Thymus (tissue), 11 donors: ENCODE data around the gene TKT. TPM values are rescaled to one million over a fixed set of nuclear protein-coding genes. Genes with fewer than 3 reads are reported as not detected.

ENCODE experiments used
- DNase-seq, 9 donors: peaks; one replicate each; pipeline ENCODE4 v3.0.0-alpha.2; 2013; ENCODE audit warnings: low spot score in 9 of 9, low read depth in 6 of 9, missing footprints in 1 of 9
- H3K27ac ChIP-seq, 2 donors: one replicate each; pipeline ENCODE4 v1.5.1; 2013; ENCODE audit warnings: control low read depth in 1 of 2, low read depth in 1 of 2, low read length in 1 of 2, mild to moderate bottlenecking in 1 of 2, moderate library complexity in 1 of 2
- H3K27me3 ChIP-seq, 2 donors: one replicate each; pipeline ENCODE4 v1.5.1; 2013; ENCODE audit warnings: low read length in 1 of 2; ENCODE audit not compliant: control insufficient read depth in 2 of 2, insufficient read depth in 1 of 2
- H3K36me3 ChIP-seq, 2 donors: one replicate each; pipeline ENCODE4 v1.5.1; 2013; ENCODE audit warnings: low read length in 1 of 2, mild to moderate bottlenecking in 1 of 2, moderate library complexity in 1 of 2; ENCODE audit not compliant: control insufficient read depth in 2 of 2, insufficient read depth in 2 of 2
- H3K4me1 ChIP-seq, 2 donors: one replicate each; pipeline ENCODE4 v1.5.1; 2013; ENCODE audit warnings: low read length in 2 of 2; ENCODE audit not compliant: control insufficient read depth in 2 of 2, insufficient read depth in 2 of 2
- H3K4me3 ChIP-seq, 2 donors: one replicate each; pipeline ENCODE4 v1.5.1; 2013; ENCODE audit warnings: low read length in 2 of 2, control low read depth in 1 of 2, mild to moderate bottlenecking in 1 of 2
- H3K9me3 ChIP-seq, 2 donors: one replicate each; pipeline ENCODE4 v1.5.1; 2013; ENCODE audit warnings: low read length in 1 of 2, mild to moderate bottlenecking in 1 of 2; ENCODE audit not compliant: control insufficient read depth in 2 of 2, insufficient read depth in 1 of 2
- WGBS: extraction: QIAGEN DNeasy Blood & Tissue Kit; methylation state at CpG from one replicate; pipeline ENCODE4 v1.1.7; 2013; 5-methylcytosine and 5-hydroxymethylcytosine counted together
- polyA plus RNA-seq: library from polyadenylated mRNA; stranded (reverse); fragments of 200-250 nt; gene quantifications from one replicate; pipeline ENCODE4 v1.2.3, GENCODE V29; 2013
- total RNA-seq: library from RNA; stranded (reverse); fragments of 120-200 nt; gene quantifications from one replicate; pipeline ENCODE4 v1.2.4, GENCODE V29; 2013
- donor health status: healthy.

The TKT gene
- total and polyA plus RNA-seq, 2 donors: 90.6 to 179 TPM

DNA sequence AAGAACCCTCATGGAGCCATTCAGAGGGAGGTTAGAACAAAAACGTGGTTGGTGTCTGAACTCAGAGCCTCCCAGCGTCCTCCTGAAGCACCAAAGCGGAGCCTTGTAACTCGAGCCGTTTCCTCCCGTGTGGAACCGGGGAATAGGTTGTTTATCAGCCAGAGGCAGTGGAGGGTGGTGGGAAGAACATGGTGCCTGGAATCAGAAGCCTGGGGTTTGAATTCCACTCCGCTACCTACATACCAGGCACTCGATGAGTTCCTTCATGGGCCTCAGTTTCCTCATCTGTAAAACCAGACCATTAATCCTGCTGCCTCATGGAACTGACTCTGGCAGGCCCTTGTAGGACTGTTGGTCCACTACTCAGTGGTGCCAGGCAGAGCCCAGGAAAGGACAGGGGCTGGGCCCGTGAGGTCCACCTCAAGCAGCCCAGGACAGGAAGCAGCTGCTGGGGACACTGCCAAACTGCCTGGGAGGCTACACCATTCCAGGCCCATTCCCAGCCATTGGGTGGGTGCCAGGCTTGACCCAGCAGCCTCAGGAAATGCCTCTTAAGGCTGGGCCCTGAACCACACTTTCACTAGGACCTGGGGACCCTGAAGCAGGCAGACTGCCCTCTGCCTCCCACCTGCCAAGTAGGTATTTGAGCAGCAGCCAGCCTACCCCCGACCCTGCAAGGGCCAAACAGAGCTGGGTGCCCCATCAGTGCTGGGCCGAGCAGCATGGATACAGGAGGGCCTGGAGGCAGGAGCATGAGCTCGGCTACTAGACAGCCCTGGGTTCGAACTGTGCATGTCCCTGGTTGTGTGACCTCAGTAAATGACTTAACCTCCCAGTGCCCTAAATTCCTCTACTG is 61.4 kb downstream of the TKT start:
- Histone ChIP-seq H3K27me3 (peaks cover 0 to 3% of the 10 kb centered on the region in 2 donors), H3K9me3 (no peaks in the 10 kb centered on the region), H3K4me1 (peaks cover 0 to 35% of the 10 kb centered on the region in 2 donors), H3K4me3 (no peak overlapping the region), H3K27ac (no peak overlapping the region), H3K36me3 (peaks cover 8 to 16% of the 10 kb centered on the region in 2 donors)
- no peak for DNase-seq
- WGBS: 89% methylated on average over 14 of the region's 14 CpGs

DNA sequence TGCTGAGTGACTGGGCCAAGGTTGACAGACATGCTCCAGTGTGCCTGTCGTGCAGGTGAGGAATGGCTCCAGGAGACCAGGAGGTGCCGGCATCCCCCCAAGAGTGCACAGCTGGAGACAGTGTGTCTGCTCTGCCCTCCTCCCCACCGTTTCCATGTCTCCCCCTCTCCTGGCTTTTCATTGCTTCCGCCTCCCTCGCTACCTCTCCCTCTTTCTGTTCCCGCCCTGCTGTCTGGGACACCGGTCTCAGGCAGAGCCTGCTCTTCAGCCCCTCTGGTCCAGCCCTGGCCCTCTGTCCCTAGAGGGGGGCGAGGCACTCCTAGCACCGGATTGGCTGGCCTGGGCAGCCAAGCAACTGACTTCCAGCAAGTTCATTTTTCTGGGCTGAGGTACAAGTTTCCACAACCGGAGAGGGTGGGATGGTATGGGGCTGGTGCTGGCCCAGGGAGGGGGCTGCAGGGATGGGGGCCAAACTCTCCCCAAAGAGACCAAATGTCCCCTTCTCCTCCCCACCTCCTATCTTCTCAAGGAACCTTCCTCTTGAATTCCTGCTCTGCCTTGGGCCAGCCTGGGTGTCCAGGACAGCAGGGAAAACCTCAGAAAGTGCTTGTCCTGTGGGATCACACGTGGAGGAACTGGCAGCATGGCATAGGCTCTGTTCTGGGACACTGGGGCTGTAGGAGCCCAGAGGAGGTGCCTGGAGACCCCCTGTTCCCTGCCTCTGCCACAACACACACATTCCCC is 62.2 kb downstream of the TKT start:
- no peak overlapping the region for H3K4me3 ChIP-seq
- peaks cover 0 to 37% of the 10 kb centered on the region in 2 donors for H3K4me1 ChIP-seq
- peaks cover 0 to 3% of the 10 kb centered on the region in 2 donors for H3K27me3 ChIP-seq
- no peaks in the 10 kb centered on the region for H3K9me3 ChIP-seq
- 95% methylated on average over 11 of the region's 11 CpGs for WGBS
- no peak overlapping the region for H3K27ac ChIP-seq
- H3K36me3 ChIP-seq: peaks cover 16 to 24% of the 10 kb centered on the region in 2 donors
- no peak for DNase-seq

DNA sequence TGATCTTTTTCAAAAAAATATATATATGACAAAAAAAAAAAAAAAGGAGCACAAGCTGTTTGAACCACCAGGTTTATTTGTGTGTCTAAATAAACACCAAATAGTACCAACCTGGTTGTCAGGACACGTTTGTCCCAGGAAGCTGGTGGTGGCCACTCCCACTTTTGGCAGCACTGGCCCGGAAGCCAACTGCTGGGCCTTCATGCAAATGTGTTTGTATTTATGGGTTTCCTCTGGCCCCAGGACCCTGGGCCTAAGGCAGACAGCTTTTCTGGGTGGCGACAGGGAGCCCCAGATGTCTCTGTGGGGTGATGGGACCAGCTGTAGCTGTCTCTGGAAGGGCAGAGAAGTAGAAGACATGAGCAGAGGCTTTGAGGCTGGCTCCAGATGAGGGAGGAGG is 63.2 kb downstream of the TKT start:
- H3K27ac ChIP-seq: no peak overlapping the region
- WGBS: 89% methylated on average over 3 of the region's 3 CpGs
- no peak overlapping the region for H3K4me3 ChIP-seq
- peaks cover 19 to 27% of the 10 kb centered on the region in 2 donors for H3K36me3 ChIP-seq
- H3K9me3 ChIP-seq: no peaks in the 10 kb centered on the region
- peaks cover 0 to 37% of the 10 kb centered on the region in 2 donors for H3K4me1 ChIP-seq
- H3K27me3 ChIP-seq: peaks cover 0 to 3% of the 10 kb centered on the region in 2 donors
- DNase-seq: no peak

DNA sequence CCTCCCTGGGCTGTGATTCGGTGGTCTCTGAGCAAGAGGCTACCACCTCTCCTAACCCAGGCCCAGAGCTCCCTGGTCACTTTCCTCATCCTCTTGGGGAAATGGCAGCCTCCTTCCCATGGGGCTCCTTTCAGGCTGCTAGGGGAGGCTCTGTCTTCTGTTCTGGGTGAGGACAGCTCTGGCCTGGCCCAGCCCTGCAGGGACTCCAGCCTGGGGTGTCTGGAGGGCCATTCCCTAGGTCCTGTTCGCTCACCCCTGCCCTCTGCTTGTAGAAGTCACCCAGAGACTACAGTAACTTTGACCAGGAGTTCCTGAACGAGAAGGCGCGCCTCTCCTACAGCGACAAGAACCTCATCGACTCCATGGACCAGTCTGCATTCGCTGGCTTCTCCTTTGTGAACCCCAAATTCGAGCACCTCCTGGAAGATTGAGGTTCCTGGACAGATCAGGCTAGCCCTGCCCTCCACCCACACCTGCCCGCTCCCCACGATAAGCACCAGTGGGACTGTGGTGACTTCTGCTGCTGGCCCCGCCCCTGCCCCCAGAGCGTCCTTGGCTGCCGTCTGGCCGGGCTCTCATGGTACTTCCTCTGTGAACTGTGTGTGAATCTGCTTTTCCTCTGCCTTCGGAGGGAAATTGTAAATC is 63.9 kb downstream of the TKT start:
- H3K9me3 ChIP-seq: no peaks in the 10 kb centered on the region
- DNase-seq: no peak
- peaks cover 24 to 33% of the 10 kb centered on the region in 2 donors for H3K36me3 ChIP-seq
- peaks cover 0 to 37% of the 10 kb centered on the region in 2 donors for H3K4me1 ChIP-seq
- H3K27ac ChIP-seq: no peak overlapping the region
- H3K27me3 ChIP-seq: peaks cover 0 to 3% of the 10 kb centered on the region in 2 donors
- 89% methylated on average over 16 of the region's 16 CpGs for WGBS
- H3K4me3 ChIP-seq: no peak overlapping the region

DNA sequence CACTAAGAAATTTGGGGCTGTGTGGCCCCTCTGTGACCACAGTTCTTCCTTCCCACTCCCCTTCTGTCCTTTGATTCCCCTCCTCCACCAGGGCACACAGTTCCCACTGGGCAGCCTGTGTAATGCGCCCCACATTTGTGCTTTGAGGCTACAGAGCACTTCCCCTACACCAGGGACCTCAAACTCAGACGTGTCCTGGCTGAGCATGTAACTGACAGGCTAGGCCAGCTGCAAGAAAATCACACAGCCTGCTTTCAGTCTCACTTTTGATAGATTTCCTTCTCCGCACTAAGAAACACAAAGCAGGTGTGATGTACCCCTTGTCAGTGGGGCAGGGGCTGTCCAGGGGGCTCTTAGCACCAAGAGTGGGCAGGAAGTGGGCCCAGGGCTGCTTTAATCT is 65.2 kb downstream of the TKT start:
- H3K9me3 ChIP-seq: no peaks in the 10 kb centered on the region
- no peak for DNase-seq
- peak overlapping the region in 1 of 2 donors; percentile 47 for H3K27ac ChIP-seq
- peaks cover 0 to 29% of the 10 kb centered on the region in 2 donors for H3K4me1 ChIP-seq
- 44% methylated on average over 3 of the region's 3 CpGs for WGBS
- H3K36me3 ChIP-seq: peaks cover 32 to 45% of the 10 kb centered on the region in 2 donors
- no peak overlapping the region for H3K4me3 ChIP-seq
- H3K27me3 ChIP-seq: peaks cover 0 to 2% of the 10 kb centered on the region in 2 donors

DNA sequence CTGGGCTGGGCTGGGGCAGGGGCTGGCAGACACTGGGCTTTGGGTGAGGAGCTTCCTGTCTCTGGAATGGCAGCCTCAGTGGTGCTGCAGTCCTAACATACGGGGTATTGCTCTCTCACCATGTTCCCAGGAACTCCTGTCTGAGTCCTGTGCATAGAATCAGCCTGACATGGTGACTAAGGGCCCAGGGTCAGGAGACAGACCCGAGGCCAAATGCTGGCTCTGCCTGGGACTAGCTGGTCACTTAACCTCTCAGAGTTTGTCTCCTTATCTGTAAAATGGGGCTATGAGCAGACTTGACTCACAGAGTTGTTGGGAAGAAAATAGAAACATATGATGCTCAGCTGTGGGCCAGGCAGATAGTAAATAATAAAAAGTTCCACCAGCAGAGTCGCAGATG is 66.5 kb downstream of the TKT start:
- Histone ChIP-seq H3K27me3 (no peaks in the 10 kb centered on the region), H3K9me3 (no peaks in the 10 kb centered on the region), H3K4me3 (no peak overlapping the region), H3K27ac (no peak overlapping the region), H3K4me1 (peaks cover 0 to 25% of the 10 kb centered on the region in 2 donors), H3K36me3 (peaks cover 38 to 45% of the 10 kb centered on the region in 2 donors)
- DNase-seq: no peak
- WGBS: 96% methylated on average over 3 of the region's 3 CpGs

DNA sequence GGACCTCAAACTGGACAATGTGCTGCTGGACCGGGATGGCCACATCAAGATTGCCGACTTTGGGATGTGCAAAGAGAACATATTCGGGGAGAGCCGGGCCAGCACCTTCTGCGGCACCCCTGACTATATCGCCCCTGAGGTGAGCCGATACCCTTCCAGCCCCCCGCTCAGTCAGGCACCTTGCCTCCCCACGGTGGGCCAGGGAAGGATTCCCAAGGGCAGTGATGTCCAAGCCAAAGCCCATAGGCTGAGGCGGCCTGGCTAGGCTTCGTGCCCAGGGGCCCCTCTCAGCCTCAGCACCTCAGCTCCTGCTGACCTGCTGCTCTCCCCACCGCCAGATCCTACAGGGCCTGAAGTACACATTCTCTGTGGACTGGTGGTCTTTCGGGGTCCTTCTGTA is 67.1 kb downstream of the TKT start:
- WGBS: 97% methylated on average over 13 of the region's 13 CpGs
- no peaks in the 10 kb centered on the region for H3K27me3 ChIP-seq

DNA sequence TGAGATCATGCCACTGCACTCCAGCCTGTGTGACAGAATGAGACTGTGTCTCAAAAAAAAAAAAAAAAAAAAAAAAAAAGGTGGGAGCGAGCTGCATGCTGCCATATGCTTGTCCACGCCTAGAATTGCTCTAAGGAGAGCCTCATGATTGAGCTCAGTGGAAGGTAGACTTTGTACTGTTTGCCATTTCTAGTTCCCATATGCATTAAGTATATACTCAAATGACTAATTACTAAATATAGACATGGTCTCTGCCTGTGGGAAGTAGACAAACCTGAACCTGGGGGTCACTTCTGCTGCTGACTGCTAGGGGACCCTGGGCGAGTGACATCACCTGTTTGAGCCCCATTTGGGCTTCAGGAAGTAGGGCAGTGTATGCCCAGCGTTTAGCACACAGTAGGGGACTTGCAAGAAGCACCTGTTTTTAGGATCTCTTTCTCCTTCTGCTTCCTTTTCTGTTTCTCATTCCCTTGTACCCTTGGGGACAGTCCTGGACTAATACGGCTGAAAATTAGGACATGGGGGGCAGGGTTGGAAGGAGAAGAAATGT is 67.6 kb downstream of the TKT start:
- peaks cover 0 to 23% of the 10 kb centered on the region in 2 donors for H3K4me1 ChIP-seq
- WGBS: 95% methylated on average over 5 of the region's 5 CpGs
- no peaks in the 10 kb centered on the region for H3K9me3 ChIP-seq
- DNase-seq: no peak
- no peaks in the 10 kb centered on the region for H3K27me3 ChIP-seq
- H3K27ac ChIP-seq: no peak overlapping the region
- peaks cover 43 to 52% of the 10 kb centered on the region in 2 donors for H3K36me3 ChIP-seq
- no peak overlapping the region for H3K4me3 ChIP-seq

More for the DNA sequence above, 67.1 kb downstream of the TKT start:
- Histone ChIP-seq H3K27ac (no peak overlapping the region), H3K36me3 (peaks cover 39 to 47% of the 10 kb centered on the region in 2 donors), H3K4me3 (no peak overlapping the region), H3K9me3 (no peaks in the 10 kb centered on the region), H3K4me1 (peaks cover 0 to 23% of the 10 kb centered on the region in 2 donors)
- no peak for DNase-seq
